Keratinocyte (primary cell): ENCODE measurements around the gene TWIST2. TPM values are rescaled to one million over a fixed set of nuclear protein-coding genes. Genes with fewer than 3 reads are reported as not detected.

Source experiments
- DNase-seq: peaks from one replicate; pipeline ENCODE4 v3.0.0-alpha.2; 2011; ENCODE audit warnings: low read depth, missing footprints, low spot score
- FAIRE-seq: peaks from 2 replicates; lab custom pipeline; 2011; peaks lifted over from hg19 to GRCh38; lab: Jason Lieb, UNC
- H2AFZ ChIP-seq: 2 replicates; pipeline ENCODE4 v1.6.0; 2012; ENCODE audit warnings: low read length, control low read depth, inconsistent platforms; ENCODE audit not compliant: control insufficient read depth
- H3K27ac ChIP-seq: 2 replicates; pipeline ENCODE4 v1.5.1; 2011; ENCODE audit warnings: low read length; ENCODE audit not compliant: control insufficient read depth, insufficient read depth
- H3K27me3 ChIP-seq: 3 replicates; pipeline ENCODE4 v1.6.0; 2011; ENCODE audit warnings: low read length; ENCODE audit not compliant: control insufficient read depth, insufficient read depth; ENCODE audit errors: extremely low read depth
- H3K36me3 ChIP-seq, 2 experiments: 2 replicates in 1 of 2; 3 replicates in 1 of 2; pipeline ENCODE4 v1.5.1; 2011; ENCODE audit warnings: low read length in 2 of 2, mild to moderate bottlenecking in 1 of 2; ENCODE audit not compliant: control insufficient read depth in 2 of 2, insufficient read depth in 2 of 2; ENCODE audit errors: extremely low read depth in 1 of 2
- H3K4me1 ChIP-seq: 3 replicates; pipeline ENCODE4 v1.5.1; 2011; ENCODE audit warnings: low read length; ENCODE audit not compliant: control insufficient read depth, insufficient read depth; ENCODE audit errors: extremely low read depth
- H3K4me2 ChIP-seq: 3 replicates; pipeline ENCODE4 v1.6.0; 2011; ENCODE audit warnings: low read depth, low read length; ENCODE audit not compliant: control insufficient read depth, insufficient read depth; ENCODE audit errors: extremely low read depth
- H3K4me3 ChIP-seq, 3 experiments: fragments of 200-600 bp in 1 of 3; sonication (generic) in 1 of 3; 2 replicates in 2 of 3; 3 replicates in 1 of 3; pipeline ENCODE4 v1.5.1; 2011 to 2016; ENCODE audit warnings: low read length in 3 of 3, mild to moderate bottlenecking in 3 of 3, control low read depth in 2 of 3, inconsistent platforms in 1 of 3, low read depth in 1 of 3, mixed read lengths in 1 of 3, mixed run types in 1 of 3, moderate library complexity in 1 of 3; ENCODE audit not compliant: control insufficient read depth in 2 of 3, insufficient read depth in 2 of 3; ENCODE audit errors: extremely low read depth in 1 of 3
- H3K79me2 ChIP-seq: 2 replicates; pipeline ENCODE4 v1.6.0; 2012; ENCODE audit warnings: low read length; ENCODE audit not compliant: control insufficient read depth, insufficient read depth
- H3K9ac ChIP-seq: 3 replicates; pipeline ENCODE4 v1.6.0; 2011; ENCODE audit warnings: low read length; ENCODE audit not compliant: control insufficient read depth, insufficient read depth; ENCODE audit errors: extremely low read depth
- H3K9me1 ChIP-seq: 3 replicates; pipeline ENCODE4 v1.6.0; 2011; ENCODE audit warnings: low read length; ENCODE audit not compliant: control insufficient read depth, insufficient read depth; ENCODE audit errors: extremely low read depth
- H3K9me3 ChIP-seq: 2 replicates; pipeline ENCODE4 v1.5.1; 2012; ENCODE audit warnings: low read depth, low read length; ENCODE audit not compliant: control insufficient read depth
- H4K20me1 ChIP-seq: 3 replicates; pipeline ENCODE4 v1.6.0; 2011; ENCODE audit warnings: low read length; ENCODE audit not compliant: control insufficient read depth, insufficient read depth; ENCODE audit errors: extremely low read depth
- CTCF ChIP-seq, 3 experiments: IDR thresholded peaks in 1 of 3; conservative IDR thresholded peaks in 1 of 3; optimal IDR thresholded peaks in 1 of 3; 2 replicates in 2 of 3; 3 replicates in 1 of 3; pipeline versions ENCODE3 to v1.5.1; 2011; ENCODE audit warnings: low read length in 3 of 3, mild to moderate bottlenecking in 3 of 3, moderate library complexity in 2 of 3, control low read depth in 1 of 3, inconsistent platforms in 1 of 3; ENCODE audit not compliant: insufficient read depth in 2 of 3; ENCODE audit errors: extremely low read depth in 1 of 3
- EZH2 ChIP-seq: IDR thresholded peaks from one replicate; pipeline ENCODE4 v1.6.1; 2012; ENCODE audit warnings: inconsistent platforms, mild to moderate bottlenecking, low read length, moderate library complexity
- dilution Hi-C: fragments of 300-500 bp; cut with MboI; formaldehyde crosslinking; loops from one replicate; pipeline ENCODE4 v1.7.0; 2020; ENCODE audit warnings: low sequenced_read_pairs; ENCODE audit not compliant: extremely low pct_ligation_motif_present
- polyA plus RNA-seq, 5 experiments: library from polyadenylated mRNA; depleted of rRNA in 3 of 5; stranded (reverse) in 3 of 5; stranded (forward) in 1 of 5; unstranded in 1 of 5; fragments of >200 nt; gene quantifications; 1 replicate in 1 of 5; 2 replicates in 3 of 5; 3 replicates in 1 of 5; pipeline versions ENCODE4 v1.2.1 to v1.2.3, GENCODE V29; 2011 to 2012; ENCODE audit warnings: missing spikeins in 2 of 5, low read depth in 1 of 5, low replicate concordance in 1 of 5

Gene TWIST2
- polyA plus RNA-seq, 1 donor (not counting 4 experiments of a cell fraction or from before 2014, with no cell fraction given): 5.5 TPM

- TF ChIP-seq EZH2 (no peak), CTCF (optimal IDR thresholded peaks at IDR 0.05 in 1 of 3, IDR thresholded peaks at IDR 0.05 in 1 of 3, conservative IDR thresholded peaks at IDR 0.05 in 1 of 3; ENCODE audit: extremely low read depth in 1 of 3, insufficient read depth in 2 of 3, low read length in 3 of 3) (no peak)
- no peak overlapping the region for H2AFZ ChIP-seq
- no peaks in the 10 kb centered on the region for H4K20me1 ChIP-seq
- H3K9me1 ChIP-seq: peaks cover 2% of the 10 kb centered on the region
- dilution Hi-C loops: no loop called here
- peaks cover 4% of the 10 kb centered on the region for H3K79me2 ChIP-seq
- no peak overlapping the region for H3K4me3 ChIP-seq
- FAIRE-seq: no peak
- no peaks in the 10 kb centered on the region for H3K9me3 ChIP-seq
- no peak overlapping the region for H3K27ac ChIP-seq
- no peaks in the 10 kb centered on the region for H3K4me1 ChIP-seq
- H3K9ac ChIP-seq: no peak overlapping the region
- peaks cover 27% of the 10 kb centered on the region for H3K27me3 ChIP-seq
- no peaks in the 10 kb centered on the region for H3K36me3 ChIP-seq
- DNase-seq: no peak
- H3K4me2 ChIP-seq: no peak overlapping the region
Measured at GRCh38 chr2:238854246-238854645, 6.4 kb downstream of the TWIST2 start.

- H3K4me2 ChIP-seq: no peak overlapping the region
- H3K9ac ChIP-seq: no peak overlapping the region
Measured at GRCh38 chr2:238854699-238855229, 6.9 kb downstream of the TWIST2 start.

More at GRCh38 chr2:238854699-238855229, 6.9 kb downstream of the TWIST2 start:
- Histone ChIP-seq H4K20me1 (no peaks in the 10 kb centered on the region), H3K9me1 (peaks cover 2% of the 10 kb centered on the region), H3K27ac (no peak overlapping the region), H3K27me3 (peaks cover 22% of the 10 kb centered on the region), H3K36me3 (no peaks in the 10 kb centered on the region), H3K4me3 (no peak overlapping the region), H2AFZ (no peak overlapping the region), H3K4me1 (no peaks in the 10 kb centered on the region), H3K79me2 (peaks cover 2% of the 10 kb centered on the region), H3K9me3 (no peaks in the 10 kb centered on the region)
- no peak for TF ChIP-seq EZH2
- TF ChIP-seq CTCF (optimal IDR thresholded peaks at IDR 0.05 in 1 of 3, IDR thresholded peaks at IDR 0.05 in 1 of 3, conservative IDR thresholded peaks at IDR 0.05 in 1 of 3; ENCODE audit: extremely low read depth in 1 of 3, insufficient read depth in 2 of 3, low read length in 3 of 3): no peak
- dilution Hi-C loops: no loop called here
- DNase-seq (no peak), FAIRE-seq (no peak)
